Measurements from ENCODE around the gene MLPH.

MLPH gene

GRCh38 chr2:237450108-237450507, 36.9 kb upstream of the MLPH start:
- no peak for ATAC-seq (ENCODE audit: low read depth)
- DNase-seq (ENCODE audit: low spot score in 2 of 2): no peak
- H3K4me1 Mint-ChIP-seq: no peaks in the 10 kb centered on the region
- no peak overlapping the region for H3K27ac Mint-ChIP-seq
- no peaks in the 10 kb centered on the region for H3K36me3 Mint-ChIP-seq
- H3K27me3 Mint-ChIP-seq: peaks cover 10% of the 10 kb centered on the region
- H3K4me3 Mint-ChIP-seq: no peak overlapping the region
- H3K9me3 Mint-ChIP-seq: no peaks in the 10 kb centered on the region

GRCh38 chr2:237450583-237450982, 36.5 kb upstream of the MLPH start:
- Mint-ChIP-seq H3K27me3 (peaks cover 10% of the 10 kb centered on the region), H3K27ac (no peak overlapping the region), H3K9me3 (no peaks in the 10 kb centered on the region), H3K4me3 (no peak overlapping the region), H3K36me3 (no peaks in the 10 kb centered on the region), H3K4me1 (no peaks in the 10 kb centered on the region)
- ATAC-seq (ENCODE audit: low read depth) (no peak), DNase-seq (ENCODE audit: low spot score in 2 of 2) (no peak)

GRCh38 chr2:237451643-237452469, 35.2 kb upstream of the MLPH start:
- Mint-ChIP-seq H3K36me3 (no peaks in the 10 kb centered on the region), H3K9me3 (no peaks in the 10 kb centered on the region), H3K27me3 (peaks cover 12% of the 10 kb centered on the region), H3K4me3 (no peak overlapping the region), H3K27ac (no peak overlapping the region), H3K4me1 (peaks cover 8% of the 10 kb centered on the region)
- no peak for DNase-seq (ENCODE audit: low spot score in 2 of 2)
- no peak for ATAC-seq (ENCODE audit: low read depth)

GRCh38 chr2:237452861-237453260, 34.2 kb upstream of the MLPH start:
- Mint-ChIP-seq H3K9me3 (no peaks in the 10 kb centered on the region), H3K36me3 (no peaks in the 10 kb centered on the region), H3K4me1 (peaks cover 8% of the 10 kb centered on the region), H3K27me3 (peaks cover 17% of the 10 kb centered on the region), H3K4me3 (no peak overlapping the region), H3K27ac (no peak overlapping the region)
- DNase-seq (ENCODE audit: low spot score in 2 of 2): no peak
- no peak for ATAC-seq (ENCODE audit: low read depth)

GRCh38 chr2:237453671-237454070, 33.4 kb upstream of the MLPH start:
- Mint-ChIP-seq H3K27ac (no peak overlapping the region), H3K4me3 (no peak overlapping the region), H3K4me1 (peaks cover 8% of the 10 kb centered on the region), H3K27me3 (peaks cover 14% of the 10 kb centered on the region), H3K36me3 (no peaks in the 10 kb centered on the region), H3K9me3 (no peaks in the 10 kb centered on the region)
- no peak for ATAC-seq (ENCODE audit: low read depth)
- no peak for DNase-seq (ENCODE audit: low spot score in 2 of 2)

- ATAC-seq (ENCODE audit: low read depth): peak; percentile 43
- H3K36me3 Mint-ChIP-seq: no peaks in the 10 kb centered on the region
- H3K4me1 Mint-ChIP-seq: peaks cover 8% of the 10 kb centered on the region
- no peak overlapping the region for H3K27ac Mint-ChIP-seq
- H3K4me3 Mint-ChIP-seq: no peak overlapping the region
- DNase-seq (ENCODE audit: low spot score in 2 of 2): no peak
- peaks cover 18% of the 10 kb centered on the region for H3K27me3 Mint-ChIP-seq
- H3K9me3 Mint-ChIP-seq: no peaks in the 10 kb centered on the region
These were observed 31.3 kb upstream of the MLPH start for GRCh38 chr2:237455764-237456163.

- Mint-ChIP-seq H3K4me1 (peaks cover 8% of the 10 kb centered on the region), H3K36me3 (no peaks in the 10 kb centered on the region), H3K27ac (no peak overlapping the region), H3K27me3 (peaks cover 17% of the 10 kb centered on the region), H3K9me3 (no peaks in the 10 kb centered on the region), H3K4me3 (no peak overlapping the region)
- DNase-seq (ENCODE audit: low spot score in 2 of 2): no peak
- no peak for ATAC-seq (ENCODE audit: low read depth)
These were observed 30.7 kb upstream of the MLPH start for GRCh38 chr2:237456200-237456843.

GRCh38 chr2:237457388-237457941, 29.6 kb upstream of the MLPH start:
- Mint-ChIP-seq H3K27ac (no peak overlapping the region), H3K36me3 (no peaks in the 10 kb centered on the region), H3K4me3 (no peak overlapping the region), H3K9me3 (no peaks in the 10 kb centered on the region), H3K27me3 (peaks cover 17% of the 10 kb centered on the region), H3K4me1 (peaks cover 8% of the 10 kb centered on the region)
- ATAC-seq (ENCODE audit: low read depth) (no peak), DNase-seq (ENCODE audit: low spot score in 2 of 2) (no peak)

- no peaks in the 10 kb centered on the region for H3K9me3 Mint-ChIP-seq
- DNase-seq (ENCODE audit: low spot score in 2 of 2) (no peak), ATAC-seq (ENCODE audit: low read depth) (no peak)
- no peak overlapping the region for H3K27ac Mint-ChIP-seq
- H3K4me3 Mint-ChIP-seq: no peak overlapping the region
- peaks cover 15% of the 10 kb centered on the region for H3K27me3 Mint-ChIP-seq
- no peaks in the 10 kb centered on the region for H3K36me3 Mint-ChIP-seq
- H3K4me1 Mint-ChIP-seq: peaks cover 8% of the 10 kb centered on the region
These were observed 28.5 kb upstream of the MLPH start for GRCh38 chr2:237458519-237458918.

GRCh38 chr2:237459226-237459625, 27.8 kb upstream of the MLPH start:
- Mint-ChIP-seq H3K9me3 (no peaks in the 10 kb centered on the region), H3K27ac (no peak overlapping the region), H3K4me3 (no peak overlapping the region), H3K4me1 (peaks cover 8% of the 10 kb centered on the region), H3K27me3 (peaks cover 14% of the 10 kb centered on the region), H3K36me3 (no peaks in the 10 kb centered on the region)
- DNase-seq (ENCODE audit: low spot score in 2 of 2) (no peak), ATAC-seq (ENCODE audit: low read depth) (no peak)

GRCh38 chr2:237459741-237460174, 27.3 kb upstream of the MLPH start:
- no peaks in the 10 kb centered on the region for H3K36me3 Mint-ChIP-seq
- no peak for ATAC-seq (ENCODE audit: low read depth)
- no peak overlapping the region for H3K4me3 Mint-ChIP-seq
- H3K27ac Mint-ChIP-seq: no peak overlapping the region
- DNase-seq (ENCODE audit: low spot score in 2 of 2): no peak
- H3K27me3 Mint-ChIP-seq: peaks cover 12% of the 10 kb centered on the region
- H3K9me3 Mint-ChIP-seq: no peaks in the 10 kb centered on the region
- peaks cover 8% of the 10 kb centered on the region for H3K4me1 Mint-ChIP-seq

GRCh38 chr2:237464757-237465391, 22.2 kb upstream of the MLPH start:
- no peaks in the 10 kb centered on the region for H3K9me3 Mint-ChIP-seq
- H3K4me3 Mint-ChIP-seq: no peak overlapping the region
- ATAC-seq (ENCODE audit: low read depth) (no peak), DNase-seq (ENCODE audit: low spot score in 2 of 2) (no peak)
- no peaks in the 10 kb centered on the region for H3K36me3 Mint-ChIP-seq
- no peaks in the 10 kb centered on the region for H3K4me1 Mint-ChIP-seq
- peaks cover 7% of the 10 kb centered on the region for H3K27me3 Mint-ChIP-seq
- H3K27ac Mint-ChIP-seq: no peak overlapping the region

GRCh38 chr2:237465515-237466148, 21.4 kb upstream of the MLPH start:
- no peak for DNase-seq (ENCODE audit: low spot score in 2 of 2)
- no peaks in the 10 kb centered on the region for H3K36me3 Mint-ChIP-seq
- H3K27me3 Mint-ChIP-seq: peaks cover 6% of the 10 kb centered on the region
- H3K27ac Mint-ChIP-seq: no peak overlapping the region
- no peak for ATAC-seq (ENCODE audit: low read depth)
- H3K4me3 Mint-ChIP-seq: no peak overlapping the region
- no peaks in the 10 kb centered on the region for H3K9me3 Mint-ChIP-seq
- H3K4me1 Mint-ChIP-seq: no peaks in the 10 kb centered on the region

GRCh38 chr2:237466211-237466610, 20.8 kb upstream of the MLPH start:
- ATAC-seq (ENCODE audit: low read depth) (no peak), DNase-seq (ENCODE audit: low spot score in 2 of 2) (no peak)
- Mint-ChIP-seq H3K4me3 (no peak overlapping the region), H3K27ac (no peak overlapping the region), H3K9me3 (no peaks in the 10 kb centered on the region), H3K27me3 (peaks cover 6% of the 10 kb centered on the region), H3K4me1 (no peaks in the 10 kb centered on the region), H3K36me3 (no peaks in the 10 kb centered on the region)
